Measurements from ENCODE around the gene SMYD3.

GRCh38 chr1:246308533-246309075 lies 198.5 kb downstream of the SMYD3 start:
- TF ChIP-seq POLR2A (IDR thresholded peaks at IDR 0.05) (no peak), CTCF (IDR thresholded peaks at IDR 0.05) (no peak), POLR2AphosphoS5 (IDR thresholded peaks at IDR 0.05) (no peak), EP300 (IDR thresholded peaks at IDR 0.05) (no peak)

Measured in gastroesophageal sphincter (tissue), 3 donors.